IMR-90 (cell line): Measurements from ENCODE around the gene GCK. TPM values are rescaled to one million over a fixed set of nuclear protein-coding genes. Genes with fewer than 3 reads are reported as not detected.

Source experiments
- ATAC-seq: fragments of 200-7000 bp; cut with Tn5 transposase; 2 replicates; pipeline ENCODE4 v1.9.1; 2020; ENCODE audit warnings: low read depth, mild to moderate bottlenecking, moderate library complexity
- BruUV-seq: library from RNA; stranded (reverse); fragments of 400-500 nt; replicated peaks from 2 replicates; lab custom pipeline; 2021; lab: Mats Ljungman, UMichigan
- CTCF ChIA-PET: fragments of 300-600 bp; formaldehyde crosslinking; extraction: SDS; loops from one replicate; lab custom pipeline; 2021; ENCODE audit warnings: antibody characterized with exemption; lab: Yijun Ruan, JAX
- POLR2A ChIA-PET: fragments of 300-600 bp; sonication (Branson Sonifier 250); formaldehyde crosslinking; loops from one replicate; lab custom pipeline; 2022; ENCODE audit warnings: antibody characterized with exemption; ENCODE audit not compliant: unreplicated experiment; lab: Charles Lee
- DNase-seq: peaks from one replicate; pipeline ENCODE4 v3.0.0; 2013
- H2AFZ ChIP-seq: replicated peaks from 2 replicates; pipeline ENCODE3; 2013; ENCODE audit warnings: low read length, mild to moderate bottlenecking; ENCODE audit not compliant: poor library complexity
- H2AK5ac ChIP-seq: 2 replicates; pipeline ENCODE4 v1.6.1; 2013; ENCODE audit warnings: low read depth, low read length, inconsistent platforms
- H2AK9ac ChIP-seq: replicated peaks from 2 replicates; pipeline ENCODE3; 2013; ENCODE audit warnings: mild to moderate bottlenecking, low read depth, low read length, moderate library complexity; ENCODE audit not compliant: poor library complexity
- H2BK120ac ChIP-seq: 2 replicates; pipeline ENCODE4 v1.6.1; 2013; ENCODE audit warnings: low read depth, low read length, inconsistent platforms
- H2BK15ac ChIP-seq: 3 replicates; pipeline ENCODE4 v1.6.1; 2013; ENCODE audit warnings: low read depth, low read length, inconsistent platforms
- H2BK20ac ChIP-seq: 2 replicates; pipeline ENCODE4 v1.6.1; 2013; ENCODE audit warnings: low read depth, mild to moderate bottlenecking, inconsistent platforms, low read length, moderate library complexity
- H2BK5ac ChIP-seq: 2 replicates; pipeline ENCODE4 v1.6.1; 2013; ENCODE audit warnings: mild to moderate bottlenecking, low read depth, low read length, inconsistent platforms; ENCODE audit not compliant: poor library complexity, severe bottlenecking
- H3K14ac ChIP-seq: replicated peaks from 2 replicates; pipeline ENCODE4 v1.6.1; 2013; ENCODE audit warnings: low read depth, low read length, inconsistent platforms
- H3K18ac ChIP-seq: 2 replicates; pipeline ENCODE4 v1.6.1; 2013; ENCODE audit warnings: low read depth, low read length, control low read depth
- H3K23ac ChIP-seq: 2 replicates; pipeline ENCODE4 v1.6.1; 2013; ENCODE audit warnings: low read depth, low read length, inconsistent platforms
- H3K27ac ChIP-seq: 2 replicates; pipeline ENCODE4 v1.5.1; 2013; ENCODE audit warnings: mild to moderate bottlenecking, control low read depth, low read length; ENCODE audit not compliant: insufficient read depth
- H3K27me3 ChIP-seq: 2 replicates; pipeline ENCODE4 v1.6.1; 2013; ENCODE audit warnings: low read length; ENCODE audit not compliant: control insufficient read depth, insufficient read depth
- H3K36me3 ChIP-seq: 2 replicates; pipeline ENCODE4 v1.6.1; 2013; ENCODE audit warnings: low read length, mixed read lengths; ENCODE audit not compliant: control insufficient read depth, insufficient read depth
- H3K4ac ChIP-seq: 2 replicates; pipeline ENCODE4 v1.6.1; 2013; ENCODE audit warnings: low read depth, low read length, inconsistent platforms
- H3K4me1 ChIP-seq: 2 replicates; pipeline ENCODE4 v1.6.1; 2013; ENCODE audit warnings: low read length, mixed read lengths; ENCODE audit not compliant: control insufficient read depth, insufficient read depth
- H3K4me2 ChIP-seq: 2 replicates; pipeline ENCODE4 v1.6.1; 2013; ENCODE audit warnings: low read depth, mild to moderate bottlenecking, control low read depth, low read length, moderate library complexity
- H3K4me3 ChIP-seq: 2 replicates; pipeline ENCODE4 v1.5.1; 2013; ENCODE audit warnings: low read depth, mild to moderate bottlenecking, control low read depth, low read length, moderate library complexity; ENCODE audit not compliant: insufficient read depth
- H3K56ac ChIP-seq: 2 replicates; pipeline ENCODE4 v1.6.1; 2013; ENCODE audit warnings: low read length, inconsistent platforms; ENCODE audit not compliant: insufficient read depth; ENCODE audit errors: extremely low read depth
- H3K79me1 ChIP-seq, 2 experiments: 2 replicates each; pipeline ENCODE4 v1.6.1; 2013; ENCODE audit warnings: low read length in 2 of 2, inconsistent platforms in 1 of 2, low read depth in 1 of 2
- H3K9ac ChIP-seq: 2 replicates; pipeline ENCODE4 v1.6.1; 2013; ENCODE audit warnings: low read depth, low read length, control low read depth
- H3K9me1 ChIP-seq: 2 replicates; pipeline ENCODE4 v1.6.1; 2013; ENCODE audit warnings: low read length, inconsistent platforms; ENCODE audit not compliant: insufficient read depth
- H3K9me3 ChIP-seq: 2 replicates; pipeline ENCODE4 v1.6.1; 2013; ENCODE audit warnings: low read length; ENCODE audit not compliant: control insufficient read depth, insufficient read depth
- H4K20me1 ChIP-seq: 2 replicates; pipeline ENCODE4 v1.6.1; 2013; ENCODE audit warnings: low read length, inconsistent platforms; ENCODE audit not compliant: insufficient read depth
- H4K5ac ChIP-seq: 2 replicates; pipeline ENCODE4 v1.6.1; 2013; ENCODE audit warnings: mild to moderate bottlenecking, low read depth, low read length, control low read depth
- H4K8ac ChIP-seq, 2 experiments: 2 replicates each; pipeline ENCODE4 v1.6.1; 2013; ENCODE audit warnings: low read depth in 2 of 2, low read length in 2 of 2, control low read depth in 1 of 2, inconsistent platforms in 1 of 2
- H4K91ac ChIP-seq: 2 replicates; pipeline ENCODE4 v1.6.1; 2013; ENCODE audit warnings: low read depth, low read length, inconsistent platforms; ENCODE audit not compliant: insufficient read depth
- CEBPB ChIP-seq: IDR thresholded peaks from 2 replicates; pipeline ENCODE4 v1.6.1; 2012; ENCODE audit warnings: low read depth, low read length, improper control_type of control experiment
- CHD1 ChIP-seq: IDR thresholded peaks from 2 replicates; pipeline ENCODE4 v1.6.1; 2012; ENCODE audit warnings: low read depth, low read length, improper control_type of control experiment
- ELK1 ChIP-seq: fragments of 150-350 bp; IDR thresholded peaks from 2 replicates; pipeline ENCODE4 v1.6.1; 2016; ENCODE audit warnings: low read depth, mild to moderate bottlenecking, low read length, moderate library complexity, borderline replicate concordance
- FOS ChIP-seq: fragments of 150-350 bp; IDR thresholded peaks from 2 replicates; pipeline ENCODE4 v1.6.1; 2016; ENCODE audit warnings: low read depth, low read length
- MAFK ChIP-seq: IDR thresholded peaks from 2 replicates; pipeline ENCODE4 v1.6.1; 2012; ENCODE audit warnings: low read depth, low read length, improper control_type of control experiment
- MXI1 ChIP-seq: IDR thresholded peaks from 2 replicates; pipeline ENCODE4 v1.6.1; 2012; ENCODE audit warnings: low read depth, mild to moderate bottlenecking, low read length, moderate library complexity, borderline replicate concordance
- NFE2L2 ChIP-seq: fragments of 150-350 bp; IDR thresholded peaks from 2 replicates; pipeline ENCODE4 v1.6.1; 2016; ENCODE audit warnings: low read depth, mild to moderate bottlenecking, low read length
- POLR2A ChIP-seq: IDR thresholded peaks from 2 replicates; pipeline ENCODE4 v1.6.1; 2012; ENCODE audit warnings: mild to moderate bottlenecking, low read depth, low read length
- RAD21 ChIP-seq: IDR thresholded peaks from 2 replicates; pipeline ENCODE4 v1.6.1; 2012; ENCODE audit warnings: low read length, improper control_type of control experiment
- RCOR1 ChIP-seq: IDR thresholded peaks from 2 replicates; pipeline ENCODE4 v1.6.1; 2012; ENCODE audit warnings: mild to moderate bottlenecking, low read length, improper control_type of control experiment; ENCODE audit not compliant: insufficient replicate concordance
- USF2 ChIP-seq: fragments of 150-350 bp; IDR thresholded peaks from 2 replicates; pipeline ENCODE4 v1.6.1; 2017; ENCODE audit warnings: mild to moderate bottlenecking, antibody characterized with exemption, low read length, low read depth
- WGBS, 2 experiments: methylation state at CpG; one replicate each; pipeline versions ENCODE4 v1.1.5 to v1.1.7; 2013; ENCODE audit warnings: missing lambda C conversion rate in 2 of 2; ENCODE audit not compliant: insufficient read length in 1 of 2; ENCODE audit errors: extremely low coverage in 2 of 2; 5-methylcytosine and 5-hydroxymethylcytosine counted together
- dilution Hi-C: fragments of 300-500 bp; cut with HindIII; formaldehyde crosslinking; loops from one replicate; pipeline ENCODE4 v1.14.3; 2018; ENCODE audit warnings: low sequenced_read_pairs; ENCODE audit not compliant: unreplicated experiment
- in situ Hi-C: fragments of 300-500 bp; cut with MboI; formaldehyde crosslinking; loops from 3 replicates; pipeline ENCODE4 v1.14.3; 2019; ENCODE audit warnings: low sequenced_read_pairs, inconsistent platforms, mixed read lengths
- intact Hi-C: fragments of 100-400 bp; cut with micrococcal nuclease; formaldehyde crosslinking; loops from 2 replicates; pipeline ENCODE4 v1.10.0; 2022
- polyA plus RNA-seq, 3 experiments: library from polyadenylated mRNA; depleted of rRNA; stranded (reverse); fragments of >200 nt; gene quantifications; 2 replicates each; pipeline ENCODE4 v1.2.3, GENCODE V29; 2012; ENCODE audit warnings: low replicate concordance in 1 of 3
- total RNA-seq: library from RNA; depleted of rRNA; stranded (reverse); fragments of >200 nt; gene quantifications from 2 replicates; pipeline ENCODE4 v1.2.3, GENCODE V29; 2012
- TF ChIP-seq, protein P1 (sequence below): conservative IDR thresholded peaks from 2 replicates; pipeline ENCODE4 v1.5.1; 2012; ENCODE audit warnings: mild to moderate bottlenecking, low read depth, low read length, improper control_type of control experiment

Gene GCK
- total and polyA plus RNA-seq, 2 of the 4 experiments (the other 2 are of a cell fraction): 0.14 to 0.18 TPM

GRCh38 chr7:44155191-44156185, 33.8 kb downstream of the GCK start (continued):
- TF ChIP-seq CHD1 (no peak), POLR2A (no peak), MAFK (no peak)

- Histone ChIP-seq H3K4ac (no peak overlapping the region), H3K36me3 (no peaks in the 10 kb centered on the region), H3K4me3 (no peak overlapping the region), H2AK5ac (no peak overlapping the region), H3K9ac (no peak overlapping the region), H2BK20ac (no peak overlapping the region), H4K5ac (no peak overlapping the region), H2BK15ac (no peak overlapping the region), H3K27me3 (peaks cover 6% of the 10 kb centered on the region; the same call in 1 of the 2 replicates), H2AFZ (no peak overlapping the region), H3K4me1 (peaks cover 7% of the 10 kb centered on the region; the same call in 1 of the 2 replicates), H3K23ac (no peak overlapping the region), H3K9me3 (no peaks in the 10 kb centered on the region), H2AK9ac (no peak overlapping the region), H3K4me2 (no peak overlapping the region), H4K8ac (no peak overlapping the region), H3K9me1 (0 out of 2 replicates have a peak, but pooled peaks cover 3% of the 10 kb centered on the region), H3K56ac (no peak overlapping the region), H4K20me1 (no peaks in the 10 kb centered on the region), H3K79me1 (no peaks in the 10 kb centered on the region), H3K27ac (no peak overlapping the region), H3K14ac (no peak overlapping the region), H4K91ac (no peak overlapping the region), H2BK5ac (no peak overlapping the region), H3K18ac (no peak overlapping the region), H2BK120ac (no peak overlapping the region)
- ChIA-PET POLR2A (no interaction called here), CTCF (no interaction called here)
- ATAC-seq (no peak), DNase-seq (no peak)
- no TSS peak for BruUV-seq
- intact Hi-C loops: no loop called here
- in situ Hi-C loops: no loop called here
- dilution Hi-C loops: no loop called here
- WGBS, 2 experiments: 100% methylated on average over 1 of the region's 3 CpGs; no CpG with 5 or more reads in 1 of the 2 experiments
- TF ChIP-seq, protein P1, sequence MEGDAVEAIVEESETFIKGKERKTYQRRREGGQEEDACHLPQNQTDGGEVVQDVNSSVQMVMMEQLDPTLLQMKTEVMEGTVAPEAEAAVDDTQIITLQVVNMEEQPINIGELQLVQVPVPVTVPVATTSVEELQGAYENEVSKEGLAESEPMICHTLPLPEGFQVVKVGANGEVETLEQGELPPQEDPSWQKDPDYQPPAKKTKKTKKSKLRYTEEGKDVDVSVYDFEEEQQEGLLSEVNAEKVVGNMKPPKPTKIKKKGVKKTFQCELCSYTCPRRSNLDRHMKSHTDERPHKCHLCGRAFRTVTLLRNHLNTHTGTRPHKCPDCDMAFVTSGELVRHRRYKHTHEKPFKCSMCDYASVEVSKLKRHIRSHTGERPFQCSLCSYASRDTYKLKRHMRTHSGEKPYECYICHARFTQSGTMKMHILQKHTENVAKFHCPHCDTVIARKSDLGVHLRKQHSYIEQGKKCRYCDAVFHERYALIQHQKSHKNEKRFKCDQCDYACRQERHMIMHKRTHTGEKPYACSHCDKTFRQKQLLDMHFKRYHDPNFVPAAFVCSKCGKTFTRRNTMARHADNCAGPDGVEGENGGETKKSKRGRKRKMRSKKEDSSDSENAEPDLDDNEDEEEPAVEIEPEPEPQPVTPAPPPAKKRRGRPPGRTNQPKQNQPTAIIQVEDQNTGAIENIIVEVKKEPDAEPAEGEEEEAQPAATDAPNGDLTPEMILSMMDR: no peak
- TF ChIP-seq MAFK (no peak), RAD21 (no peak), USF2 (no peak), FOS (no peak), NFE2L2 (no peak), POLR2A (no peak), RCOR1 (no peak), ELK1 (no peak), MXI1 (no peak), CEBPB (no peak)
Measured at GRCh38 chr7:44154703-44155102, 34.5 kb downstream of the GCK start.
